Measurements from ENCODE around the gene MTARC1.

GRCh38 chr1:220813013-220813412 lies 26.3 kb downstream of the MTARC1 start:
- TF ChIP-seq CTCF (IDR thresholded peaks at IDR 0.05; ENCODE audit: low read depth, low read length) (no peak), EZH2phosphoT487 (IDR thresholded peaks at IDR 0.05; ENCODE audit: low read depth) (no peak)
